Mesenchymal stem cell (in vitro differentiated cells and primary cell): ENCODE data around the gene KLHL22.
"Not testable (repeated sequence)": the region's sequence is repeated elsewhere in the genome, so short reads cannot be mapped to it uniquely, and the experiment has no call there.

Experiments
- DNase-seq: peaks from one replicate; pipeline ENCODE4 v3.0.0-alpha.2; 2013
- H2AFZ ChIP-seq: one replicate; pipeline ENCODE4 v1.6.1; 2013; ENCODE audit warnings: low read depth, mild to moderate bottlenecking, control low read depth, inconsistent platforms, low read length, moderate library complexity
- H2AK5ac ChIP-seq: 2 replicates; pipeline ENCODE4 v1.6.1; 2013; ENCODE audit warnings: low read length, moderate library complexity, mild to moderate bottlenecking, inconsistent platforms; ENCODE audit not compliant: severe bottlenecking
- H2BK120ac ChIP-seq: one replicate; pipeline ENCODE4 v1.6.1; 2013; ENCODE audit warnings: low read depth, mild to moderate bottlenecking, inconsistent platforms, low read length, moderate library complexity
- H2BK12ac ChIP-seq, 2 experiments: one replicate each; pipeline ENCODE4 v1.6.1; 2013; ENCODE audit warnings: inconsistent platforms in 2 of 2, low read length in 2 of 2, mild to moderate bottlenecking in 2 of 2, moderate library complexity in 2 of 2, control low read depth in 1 of 2
- H2BK15ac ChIP-seq: one replicate; pipeline ENCODE4 v1.6.1; 2013; ENCODE audit warnings: mild to moderate bottlenecking, low read depth, inconsistent platforms; ENCODE audit not compliant: poor library complexity, severe bottlenecking
- H2BK5ac ChIP-seq: 2 replicates; pipeline ENCODE4 v1.6.1; 2013; ENCODE audit warnings: low read depth, mild to moderate bottlenecking, low read length, control low read depth, inconsistent platforms; ENCODE audit not compliant: poor library complexity, severe bottlenecking
- H3K14ac ChIP-seq, 2 experiments: one replicate each; pipeline ENCODE4 v1.6.1; 2013; ENCODE audit warnings: inconsistent platforms in 2 of 2, low read length in 2 of 2, control low read depth in 1 of 2, mild to moderate bottlenecking in 1 of 2, moderate library complexity in 1 of 2
- H3K18ac ChIP-seq, 2 experiments: one replicate each; pipeline ENCODE4 v1.6.1; 2013; ENCODE audit warnings: inconsistent platforms in 2 of 2, low read length in 2 of 2, control low read depth in 1 of 2, low read depth in 1 of 2, mild to moderate bottlenecking in 1 of 2
- H3K23ac ChIP-seq, 2 experiments: one replicate each; pipeline ENCODE4 v1.6.1; 2013; ENCODE audit warnings: inconsistent platforms in 2 of 2, low read length in 2 of 2, mild to moderate bottlenecking in 2 of 2, moderate library complexity in 2 of 2, control low read depth in 1 of 2
- H3K27ac ChIP-seq: 2 replicates; pipeline ENCODE4 v1.5.1; 2013; ENCODE audit warnings: mild to moderate bottlenecking, moderate library complexity, low read length, control low read depth, inconsistent platforms; ENCODE audit not compliant: poor library complexity, severe bottlenecking
- H3K27me3 ChIP-seq, 2 experiments: 2 replicates each; pipeline versions ENCODE4 v1.6.1 to v1.7.0; 2013; ENCODE audit warnings: low read length in 2 of 2, mild to moderate bottlenecking in 2 of 2, moderate library complexity in 2 of 2, control low read depth in 1 of 2, inconsistent platforms in 1 of 2; ENCODE audit not compliant: control insufficient read depth in 1 of 2, insufficient read depth in 1 of 2
- H3K36me3 ChIP-seq, 2 experiments: 2 replicates each; pipeline versions ENCODE4 v1.6.1 to v1.7.0; 2013; ENCODE audit warnings: low read length in 2 of 2, control low read depth in 1 of 2, inconsistent platforms in 1 of 2, low read depth in 1 of 2, mild to moderate bottlenecking in 1 of 2; ENCODE audit not compliant: insufficient read depth in 2 of 2, control insufficient read depth in 1 of 2
- H3K4ac ChIP-seq, 2 experiments: one replicate each; pipeline ENCODE4 v1.6.1; 2013; ENCODE audit warnings: inconsistent platforms in 2 of 2, low read length in 2 of 2, mild to moderate bottlenecking in 2 of 2, moderate library complexity in 2 of 2, control low read depth in 1 of 2, low read depth in 1 of 2
- H3K4me1 ChIP-seq: 2 replicates; pipeline ENCODE4 v1.6.1; 2013; ENCODE audit warnings: low read depth, low read length, control low read depth; ENCODE audit not compliant: control insufficient read depth, insufficient read depth
- H3K4me2 ChIP-seq: 2 replicates; pipeline ENCODE4 v1.6.1; 2013; ENCODE audit warnings: low read length, mild to moderate bottlenecking, inconsistent platforms; ENCODE audit not compliant: poor library complexity, severe bottlenecking
- H3K4me3 ChIP-seq, 2 experiments: 2 replicates each; pipeline versions ENCODE4 v1.5.1 to v1.7.0; 2013; ENCODE audit warnings: low read length in 2 of 2, mild to moderate bottlenecking in 2 of 2, control low read depth in 1 of 2, low read depth in 1 of 2; ENCODE audit not compliant: insufficient read depth in 1 of 2
- H3K79me1 ChIP-seq: replicated peaks from 2 replicates; pipeline ENCODE4 v1.6.1; 2013; ENCODE audit warnings: mild to moderate bottlenecking, control low read depth, low read length, inconsistent platforms; ENCODE audit not compliant: poor library complexity, severe bottlenecking
- H3K9ac ChIP-seq: 2 replicates; pipeline ENCODE4 v1.7.0; 2013; ENCODE audit warnings: mild to moderate bottlenecking, low read length, moderate library complexity
- H3K9me3 ChIP-seq: 2 replicates; pipeline ENCODE4 v1.7.0; 2013; ENCODE audit warnings: mild to moderate bottlenecking, low read length; ENCODE audit not compliant: control insufficient read depth
- H4K8ac ChIP-seq: one replicate; pipeline ENCODE4 v1.6.1; 2013; ENCODE audit warnings: inconsistent platforms, mild to moderate bottlenecking, low read length, moderate library complexity
- H4K91ac ChIP-seq: one replicate; pipeline ENCODE4 v1.6.1; 2013; ENCODE audit warnings: mild to moderate bottlenecking, low read length, inconsistent platforms
- WGBS: methylation state at CpG from one replicate; pipeline ENCODE4 v1.1.7; 2013; ENCODE audit warnings: mixed read lengths; 5-methylcytosine and 5-hydroxymethylcytosine counted together

Gene KLHL22

GRCh38 chr22:20538875-20539274 lies 43.3 kb upstream of the KLHL22 start:
- not testable (repeated sequence) for H2AFZ ChIP-seq

GRCh38 chr22:20537983-20538382 lies 42.4 kb upstream of the KLHL22 start:
- H3K4me1 ChIP-seq = peaks cover 27% of the 10 kb centered on the region
- peaks cover 6% of the 10 kb centered on the region for H3K9me3 ChIP-seq
- H3K9ac ChIP-seq = no peak overlapping the region
- H2BK5ac ChIP-seq = no peak overlapping the region
- peaks cover 46 to 57% of the 10 kb centered on the region in 2 experiments for H3K36me3 ChIP-seq
- H3K23ac ChIP-seq = no peak overlapping the region
- no peak overlapping the region for H3K4me2 ChIP-seq
- H2BK15ac ChIP-seq = no peak overlapping the region
- DNase-seq = no peak
- H4K8ac ChIP-seq = no peak overlapping the region
- peaks cover 14% of the 10 kb centered on the region for H3K79me1 ChIP-seq
- H3K4ac ChIP-seq = no peak overlapping the region
- H3K18ac ChIP-seq = no peak overlapping the region
- H2BK120ac ChIP-seq = no peak overlapping the region
- H3K4me3 ChIP-seq = no peak overlapping the region
- H3K27ac ChIP-seq = no peak overlapping the region
- no peak overlapping the region for H2AFZ ChIP-seq
- no peak overlapping the region for H2BK12ac ChIP-seq
- H4K91ac ChIP-seq = no peak overlapping the region
- H3K27me3 ChIP-seq = no peaks in the 10 kb centered on the region
- no peak overlapping the region for H3K14ac ChIP-seq
- H2AK5ac ChIP-seq = no peak overlapping the region
- WGBS = 98% methylated on average over 5 of the region's 7 CpGs

More at GRCh38 chr22:20538875-20539274, 43.3 kb upstream of the KLHL22 start:
- H3K36me3 ChIP-seq = peaks cover 42 to 59% of the 10 kb centered on the region in 2 experiments
- H3K4ac ChIP-seq, H3K27me3 ChIP-seq, H2BK12ac ChIP-seq, H2BK15ac ChIP-seq, H4K8ac ChIP-seq, H3K14ac ChIP-seq, H3K27ac ChIP-seq, H2AK5ac ChIP-seq, H2BK5ac ChIP-seq, H3K4me3 ChIP-seq, H3K4me2 ChIP-seq, DNase-seq, H2BK120ac ChIP-seq, H3K23ac ChIP-seq, H3K9ac ChIP-seq, H3K18ac ChIP-seq, H4K91ac ChIP-seq, H3K9me3 ChIP-seq: not testable (repeated sequence)
- peaks cover 19% of the 10 kb centered on the region for H3K4me1 ChIP-seq
- 99% methylated on average over 6 of the region's 8 CpGs for WGBS
- H3K79me1 ChIP-seq = peaks cover 14% of the 10 kb centered on the region

- no peak overlapping the region for H2AK5ac ChIP-seq
- peaks cover 33% of the 10 kb centered on the region for H3K4me1 ChIP-seq
- H3K27ac ChIP-seq = no peak overlapping the region
- no peak overlapping the region for H2BK12ac ChIP-seq
- peaks cover 46 to 52% of the 10 kb centered on the region in 2 experiments for H3K36me3 ChIP-seq
- H2AFZ ChIP-seq = no peak overlapping the region
- no peak overlapping the region for H2BK5ac ChIP-seq
- H3K4ac ChIP-seq = no peak overlapping the region
- no peak overlapping the region for H3K23ac ChIP-seq
- no peak overlapping the region for H3K18ac ChIP-seq
- H3K4me3 ChIP-seq = no peak overlapping the region
- peak overlapping the region; percentile 13 for H4K8ac ChIP-seq
- no peak for DNase-seq
- H2BK120ac ChIP-seq = no peak overlapping the region
- peaks cover 1% of the 10 kb centered on the region for H3K9me3 ChIP-seq
- H3K27me3 ChIP-seq = no peaks in the 10 kb centered on the region
- 97% methylated on average over 3 of the region's 3 CpGs for WGBS
- H3K9ac ChIP-seq = no peak overlapping the region
- H2BK15ac ChIP-seq = no peak overlapping the region
- H3K79me1 ChIP-seq = peaks cover 14% of the 10 kb centered on the region
- no peak overlapping the region for H3K4me2 ChIP-seq
- H3K14ac ChIP-seq = peak overlapping the region in 1 of 2 experiments; percentile 11
- no peak overlapping the region for H4K91ac ChIP-seq
These were observed 41.7 kb upstream of the KLHL22 start for GRCh38 chr22:20537325-20537756.

- Histone ChIP-seq H3K9me3 (no peaks in the 10 kb centered on the region), H3K79me1 (peaks cover 11% of the 10 kb centered on the region), H3K4ac (no peak overlapping the region), H4K91ac (no peak overlapping the region), H3K9ac (no peak overlapping the region), H3K27me3 (no peaks in the 10 kb centered on the region), H2AK5ac (no peak overlapping the region), H3K4me2 (no peak overlapping the region), H2BK15ac (no peak overlapping the region), H3K23ac (no peak overlapping the region), H4K8ac (peak overlapping the region; percentile 13), H2BK12ac (no peak overlapping the region), H2AFZ (no peak overlapping the region), H3K4me1 (peaks cover 39% of the 10 kb centered on the region), H3K27ac (no peak overlapping the region), H3K4me3 (no peak overlapping the region), H3K18ac (no peak overlapping the region), H3K14ac (peak overlapping the region in 1 of 2 experiments; percentile 4), H2BK120ac (peak overlapping the region; percentile 35), H2BK5ac (no peak overlapping the region), H3K36me3 (peaks cover 44 to 46% of the 10 kb centered on the region in 2 experiments)
- 96% methylated on average over 12 of the region's 12 CpGs for WGBS
- DNase-seq = no peak
These were observed 41.2 kb upstream of the KLHL22 start for GRCh38 chr22:20536590-20537324.
